NCI-H526 treated with DMSO at 0.1 percent for 48 hours (cell line): Measurements from ENCODE around the gene M6PR.
A peak's percentile ranks its signal among the peaks of the same experiment; 100 is the strongest.
"Not testable (repeated sequence)": the region's sequence is repeated elsewhere in the genome, so short reads cannot be mapped to it uniquely, and the experiment has no call there.

ENCODE experiments used
- DNase-seq: peaks from one replicate; lab custom pipeline; 2025; lab: John Stamatoyannopoulos, UW

The M6PR gene

DNA sequence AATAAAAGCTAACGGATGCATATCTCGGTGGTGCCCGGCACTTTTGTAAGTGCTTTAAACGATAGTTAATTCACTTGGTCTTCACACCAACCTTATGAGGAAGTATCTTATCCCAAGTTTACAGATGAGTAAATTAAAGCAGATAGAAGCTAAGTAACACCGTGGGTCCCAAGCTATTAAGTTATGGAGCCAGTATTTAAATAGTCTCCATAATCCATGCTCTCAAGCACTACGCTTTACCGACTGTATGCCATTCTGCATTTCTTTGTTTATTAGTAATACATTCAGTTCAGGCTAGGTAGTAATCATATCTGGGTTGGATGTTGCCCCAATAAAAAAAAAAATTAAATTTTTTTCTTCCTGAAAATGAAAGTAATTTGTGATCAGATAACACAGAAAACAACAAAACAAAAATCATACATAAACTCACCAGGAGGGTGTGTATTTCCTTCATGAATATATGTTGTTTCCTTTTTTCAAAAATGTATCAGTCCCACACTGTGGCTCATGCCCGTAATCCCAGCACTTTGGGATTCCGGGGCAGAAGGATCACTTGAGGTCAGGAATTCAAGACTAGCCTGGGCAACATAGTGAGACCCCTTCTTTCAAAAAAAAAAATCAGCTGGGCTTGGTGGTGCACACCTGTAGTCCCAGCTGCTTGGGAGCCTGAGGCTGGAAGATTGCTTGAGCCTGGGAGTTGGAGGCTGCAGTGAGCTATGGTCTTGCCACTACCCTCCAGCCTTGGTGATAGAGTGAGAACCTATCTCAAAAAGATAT is 1.4 kb upstream of the M6PR start:
- DNase-seq: no peak

DNA sequence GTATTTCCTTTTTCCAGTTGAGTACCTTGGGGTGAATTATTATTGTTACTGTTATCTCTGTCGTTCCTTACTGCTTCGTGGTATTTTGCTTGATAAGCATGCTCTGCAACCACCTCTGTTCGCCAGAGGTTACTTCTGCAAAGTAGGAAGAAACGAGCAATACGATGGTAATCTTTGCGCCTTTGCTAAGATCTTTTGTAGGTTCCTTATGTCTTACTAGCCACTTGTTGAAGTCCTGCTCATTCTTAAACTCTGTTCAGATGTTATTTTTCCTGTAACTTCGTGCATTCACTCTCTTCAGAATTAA is 729 bp upstream of the M6PR start:
- no peak for DNase-seq

DNA sequence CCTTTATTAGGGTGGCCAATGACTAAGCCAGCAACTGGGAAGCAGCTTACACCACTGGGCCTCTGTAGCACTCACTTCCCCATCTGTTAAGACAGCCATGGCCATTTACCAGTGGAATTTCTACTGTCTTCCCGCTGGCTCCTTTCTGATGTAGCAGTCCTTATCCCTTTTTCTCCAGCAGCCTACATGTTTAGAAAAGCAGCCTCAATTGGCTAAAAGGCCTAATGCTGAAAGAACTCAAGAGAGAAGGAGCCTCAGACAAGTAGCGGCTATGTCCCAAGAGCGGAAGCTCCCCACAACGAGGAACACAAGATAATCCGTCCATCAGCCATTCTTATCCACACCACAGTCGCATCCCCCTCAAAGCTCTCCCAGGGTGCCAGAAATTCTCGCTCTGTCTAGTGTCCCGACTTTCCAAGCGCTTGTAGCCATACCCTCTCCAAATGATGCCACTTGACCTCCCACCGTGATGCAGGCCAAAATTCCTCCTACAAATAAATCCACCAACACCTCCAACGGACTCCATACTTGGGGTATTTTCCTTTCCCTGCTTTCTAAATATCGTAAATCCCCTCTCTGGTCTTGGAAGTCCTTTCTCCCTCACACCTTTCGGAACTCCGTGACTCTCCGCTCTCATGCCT is 624 bp downstream of the M6PR start:
- no peak for DNase-seq

DNA sequence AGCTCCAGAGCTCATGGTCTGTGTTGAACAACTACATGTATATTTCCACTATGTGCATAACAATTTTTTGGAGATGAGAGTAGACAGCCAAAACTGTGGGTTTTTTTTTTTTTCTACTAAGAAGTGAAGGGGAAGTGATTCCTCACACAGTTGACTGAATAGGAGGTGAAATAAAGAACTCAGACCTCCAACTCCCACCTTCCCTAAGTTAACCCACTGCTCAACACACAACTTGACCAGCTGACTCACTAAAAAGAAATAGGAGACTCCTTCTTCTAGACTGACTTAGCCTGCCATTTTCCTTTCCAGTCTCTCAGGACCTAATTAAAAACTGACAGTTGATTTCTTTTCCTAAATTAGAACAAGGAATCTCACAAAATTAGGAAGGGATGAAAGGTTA is 1.7 kb downstream of the M6PR start:
- no peak for DNase-seq

DNA sequence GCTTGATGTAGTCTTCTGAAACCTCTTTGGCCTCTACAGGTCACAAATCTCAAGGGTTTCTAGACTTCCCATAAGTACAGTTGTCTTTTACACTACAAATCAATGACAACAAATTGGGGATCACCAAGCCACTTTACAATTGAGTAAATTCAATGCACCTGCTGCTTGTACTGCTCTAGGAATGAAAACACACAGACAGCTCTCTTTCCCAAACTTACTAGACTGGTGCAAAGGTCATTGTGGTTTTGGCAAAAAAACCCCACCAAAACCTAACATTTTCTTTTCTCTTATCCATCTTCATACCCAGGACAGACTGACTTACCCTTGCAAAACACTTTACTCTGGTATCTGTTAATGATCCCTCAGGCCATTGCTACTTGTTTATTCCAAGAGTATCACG is 2.7 kb downstream of the M6PR start:
- no peak for DNase-seq

DNA sequence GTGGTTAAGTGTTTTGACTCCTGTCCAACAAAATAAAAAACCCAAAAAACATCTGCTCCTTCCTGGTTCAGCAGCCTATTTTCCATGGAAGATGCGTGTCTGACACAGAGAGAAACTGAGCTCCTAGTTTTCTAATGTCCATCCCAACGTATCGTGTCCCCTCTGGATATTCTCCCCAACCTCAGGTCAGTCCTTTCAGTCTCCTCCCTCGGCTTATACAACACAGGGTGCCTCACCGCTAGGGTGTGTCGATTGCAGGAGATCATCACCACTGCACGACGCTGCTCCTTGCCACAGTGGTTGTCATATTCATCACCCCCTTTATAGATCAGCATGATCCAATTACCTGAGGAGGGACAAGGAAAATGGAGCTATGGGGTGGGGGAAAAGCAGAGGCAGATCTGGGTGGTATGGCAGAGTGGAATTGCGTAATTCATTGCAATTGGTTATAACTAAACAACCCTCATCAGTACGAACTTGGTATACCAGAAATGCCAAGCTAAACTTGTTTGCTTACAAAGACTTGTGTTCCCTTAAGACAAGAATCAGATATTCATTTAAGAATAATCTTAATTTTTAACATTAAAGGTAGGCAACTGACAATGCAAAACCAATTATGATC is 5.8 kb downstream of the M6PR start:
- DNase-seq: no peak

DNA sequence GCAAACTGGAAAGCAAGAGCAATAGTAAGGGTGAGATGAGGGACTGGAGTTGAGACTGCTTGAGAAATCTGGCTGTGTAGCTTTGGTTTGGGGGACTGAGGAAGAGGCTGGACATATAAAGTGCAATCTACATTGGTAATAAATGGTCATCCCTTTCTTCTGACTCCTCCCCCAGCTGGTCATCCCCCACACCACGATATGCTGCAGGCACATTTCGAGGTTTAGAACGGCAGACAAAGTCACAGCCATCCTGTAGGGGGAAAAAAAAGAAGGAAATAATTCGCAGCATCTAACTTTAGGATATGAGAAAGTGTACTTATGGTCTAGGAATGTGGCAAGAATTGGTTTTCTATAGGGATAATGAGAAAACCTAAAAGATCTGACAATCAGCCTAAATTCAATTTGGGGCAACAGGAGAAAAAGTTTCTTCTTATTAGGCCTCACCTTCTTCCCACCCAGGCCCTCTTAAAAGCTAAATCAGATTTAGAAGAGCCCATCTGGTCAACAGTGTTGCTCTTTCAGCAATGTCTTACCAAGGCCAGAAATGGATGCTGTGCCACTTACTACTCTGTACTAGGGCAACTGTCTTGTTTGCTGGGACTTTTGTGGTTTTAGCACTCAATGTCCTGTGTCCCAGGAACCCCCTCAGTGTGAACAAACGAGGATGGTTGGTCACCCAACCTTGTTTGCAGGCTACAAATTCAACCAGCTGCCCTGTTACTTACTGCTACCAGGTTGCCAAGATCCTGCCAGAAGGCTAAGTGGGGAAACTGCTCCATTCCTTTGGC is 7.6 kb downstream of the M6PR start:
- DNase-seq: no peak

DNA sequence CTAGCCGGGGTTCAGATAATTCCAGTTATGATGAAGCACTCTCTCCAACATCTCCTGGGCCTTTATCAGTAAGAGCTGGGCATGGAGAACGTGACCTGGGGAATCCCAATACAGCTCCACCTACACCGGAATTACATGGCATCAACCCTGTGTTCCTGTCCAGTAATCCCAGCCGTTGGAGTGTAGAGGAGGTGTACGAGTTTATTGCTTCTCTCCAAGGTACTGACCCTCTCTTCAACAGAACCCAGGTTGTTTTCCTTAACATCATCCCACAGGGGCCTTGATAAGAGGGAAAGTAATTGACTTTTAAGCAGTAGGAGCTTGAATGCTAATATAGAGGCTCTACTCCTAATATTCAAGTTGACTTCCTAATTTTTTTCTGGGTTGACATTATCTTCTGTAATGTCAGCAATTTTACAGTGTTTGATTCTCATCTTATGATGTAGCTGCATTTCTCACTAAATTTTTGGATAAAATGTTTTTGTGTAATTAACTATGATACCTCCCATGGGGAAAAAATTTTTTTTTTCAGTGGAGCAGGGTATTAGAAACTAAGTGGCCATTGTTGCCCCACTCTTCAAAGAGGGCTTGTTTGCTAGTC is 11.5 kb downstream of the M6PR start:
- not testable (repeated sequence) for DNase-seq

DNA sequence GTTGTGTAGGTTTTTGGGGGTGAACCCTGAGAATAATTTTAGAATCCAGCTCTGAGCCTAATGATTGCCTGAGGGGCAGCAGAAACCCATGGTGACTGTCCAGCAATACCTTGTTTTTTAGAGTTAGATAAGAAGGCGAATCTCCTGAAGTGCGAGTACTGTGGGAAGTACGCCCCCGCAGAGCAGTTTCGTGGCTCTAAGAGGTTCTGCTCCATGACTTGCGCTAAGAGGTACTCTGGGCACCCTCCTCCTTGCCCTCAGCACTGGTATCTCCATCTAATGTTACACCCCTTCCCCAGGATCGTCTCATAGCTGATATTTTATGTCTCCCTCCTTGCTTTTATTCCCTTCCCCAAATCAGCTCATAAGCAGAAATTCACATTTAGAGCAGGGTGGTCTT is 12.7 kb downstream of the M6PR start:
- no peak for DNase-seq

DNA sequence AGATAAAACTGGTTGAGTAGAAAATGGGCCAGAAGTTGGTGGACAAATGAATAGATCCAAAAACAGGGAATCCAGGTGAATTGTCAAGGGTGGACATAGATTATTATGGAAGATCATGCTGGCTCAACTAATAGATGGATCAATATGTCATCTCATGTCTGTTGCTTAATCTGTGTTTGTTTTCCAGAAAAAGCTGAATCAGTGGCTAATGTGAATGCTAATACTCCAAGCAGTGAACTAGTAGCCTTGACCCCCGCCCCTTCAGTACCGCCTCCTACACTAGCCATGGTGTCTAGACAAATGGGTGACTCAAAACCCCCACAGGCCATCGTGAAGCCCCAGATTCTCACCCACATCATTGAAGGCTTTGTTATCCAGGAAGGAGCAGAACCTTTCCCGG is 15.4 kb downstream of the M6PR start:
- DNase-seq: not testable (repeated sequence)

DNA sequence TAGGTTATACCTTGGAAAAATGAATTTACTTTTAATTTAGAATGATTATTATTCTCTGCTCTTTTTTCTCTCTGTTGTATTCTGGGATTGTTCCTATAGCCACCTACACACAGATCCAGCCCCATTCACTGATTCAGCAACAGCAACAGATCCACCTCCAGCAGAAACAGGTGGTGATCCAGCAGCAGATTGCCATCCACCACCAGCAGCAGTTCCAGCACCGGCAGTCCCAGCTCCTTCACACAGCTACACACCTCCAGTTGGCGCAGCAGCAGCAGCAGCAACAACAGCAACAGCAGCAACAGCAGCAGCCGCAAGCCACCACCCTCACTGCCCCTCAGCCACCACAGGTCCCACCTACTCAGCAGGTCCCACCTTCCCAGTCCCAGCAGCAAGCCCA is 17.0 kb downstream of the M6PR start:
- DNase-seq: not testable (repeated sequence)

DNA sequence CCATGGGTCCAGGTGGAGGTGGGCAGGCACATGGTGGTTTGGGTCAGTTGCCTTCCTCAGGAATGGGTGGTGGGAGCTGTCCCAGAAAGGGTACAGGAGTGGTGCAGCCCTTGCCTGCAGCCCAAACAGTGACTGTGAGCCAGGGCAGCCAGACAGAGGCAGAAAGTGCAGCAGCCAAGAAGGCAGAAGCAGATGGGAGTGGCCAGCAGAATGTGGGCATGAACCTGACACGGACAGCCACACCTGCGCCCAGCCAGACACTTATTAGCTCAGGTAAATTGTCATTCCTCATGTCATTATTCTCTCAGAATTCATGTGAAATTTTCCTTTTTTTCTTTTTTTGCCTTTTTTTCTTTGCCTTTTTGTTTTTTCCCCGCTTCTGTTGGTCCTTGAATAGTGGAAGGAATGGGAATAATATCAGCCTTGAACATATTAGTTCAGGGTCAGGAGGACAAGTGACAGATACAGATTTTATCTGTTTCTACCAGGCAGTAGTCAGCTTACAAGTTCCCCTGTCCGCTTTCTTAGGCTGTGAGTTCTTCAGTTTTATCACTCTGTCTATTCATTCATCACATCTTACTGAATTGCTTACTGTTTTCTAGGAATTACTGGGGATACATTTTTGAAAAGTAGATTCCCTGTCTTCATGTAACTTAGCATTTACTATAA is 18.7 kb downstream of the M6PR start:
- DNase-seq: not testable (repeated sequence)

DNA sequence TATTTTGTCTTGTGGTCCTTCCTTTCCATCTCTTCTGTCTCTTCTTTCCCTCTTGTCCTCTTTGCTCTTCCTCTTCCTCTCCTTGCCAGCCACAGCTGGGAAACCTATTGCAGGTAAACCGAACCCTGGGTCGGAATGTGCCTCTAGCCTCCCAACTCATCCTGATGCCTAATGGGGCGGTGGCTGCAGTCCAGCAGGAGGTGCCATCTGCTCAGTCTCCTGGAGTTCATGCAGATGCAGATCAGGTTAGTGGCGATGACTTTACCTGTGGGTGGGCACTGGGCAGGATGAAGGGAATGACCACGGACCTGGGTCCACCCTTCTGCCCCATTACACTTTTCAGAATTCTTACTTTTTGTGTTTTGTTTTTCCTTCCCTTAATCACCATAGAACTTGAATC is 26.9 kb downstream of the M6PR start:
- no peak for DNase-seq

DNA sequence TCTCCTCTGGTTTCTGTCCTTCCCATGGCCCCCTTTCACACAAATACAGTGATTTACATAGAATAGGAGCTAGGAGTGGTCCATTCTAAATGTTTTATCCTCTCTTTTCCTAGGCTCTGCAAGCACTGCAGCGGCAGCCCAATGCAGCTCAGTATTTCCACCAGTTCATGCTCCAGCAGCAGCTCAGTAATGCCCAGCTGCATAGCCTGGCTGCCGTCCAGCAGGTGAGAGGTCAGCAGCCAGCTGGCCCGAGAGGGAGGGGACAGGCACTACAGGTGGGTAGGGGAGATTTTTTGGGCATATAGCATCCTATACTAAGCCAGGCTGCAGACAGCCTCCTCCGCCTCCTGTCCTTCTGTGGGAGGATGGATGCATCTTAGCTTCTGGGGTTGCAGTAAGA is 29.8 kb downstream of the M6PR start:
- DNase-seq: not testable (repeated sequence)

DNA sequence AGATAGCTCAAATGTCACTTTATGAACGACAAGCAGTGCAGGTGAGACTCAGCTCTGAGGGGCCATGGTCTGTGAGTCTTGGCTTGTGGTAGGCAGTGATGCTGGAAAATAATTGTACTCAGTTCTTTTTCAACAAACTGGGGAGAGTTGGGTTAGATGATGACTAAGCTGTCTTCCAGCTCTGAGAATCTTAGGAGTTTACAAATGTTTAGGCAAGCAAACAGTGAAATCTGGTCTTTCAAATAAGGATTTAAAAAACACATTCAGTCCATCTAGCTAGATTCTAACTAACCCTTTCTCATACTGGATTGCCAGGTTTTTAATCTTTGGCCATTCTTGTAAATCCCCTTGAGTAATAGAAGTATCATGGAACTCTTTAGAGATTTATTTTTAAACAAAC is 31.7 kb downstream of the M6PR start:
- no peak for DNase-seq

DNA sequence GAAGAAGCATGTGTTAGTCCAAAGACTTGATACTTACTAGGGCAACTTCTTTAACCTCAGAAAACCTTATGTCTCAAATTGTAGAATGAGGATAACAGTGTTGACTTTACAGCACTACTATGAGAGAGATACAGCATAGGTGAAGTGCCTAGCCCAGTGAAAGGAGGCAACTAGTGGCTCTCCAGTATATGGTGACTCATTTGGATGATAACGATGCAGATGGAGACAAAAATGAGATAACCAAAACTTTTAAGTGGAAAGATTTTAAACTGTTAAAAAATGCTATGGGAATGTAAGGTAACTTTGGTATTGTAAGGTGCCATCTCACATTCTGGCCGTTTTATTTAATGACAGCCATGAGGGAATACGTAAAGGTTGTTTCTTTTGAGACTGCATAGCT is 32.4 kb downstream of the M6PR start:
- DNase-seq: no peak

DNA sequence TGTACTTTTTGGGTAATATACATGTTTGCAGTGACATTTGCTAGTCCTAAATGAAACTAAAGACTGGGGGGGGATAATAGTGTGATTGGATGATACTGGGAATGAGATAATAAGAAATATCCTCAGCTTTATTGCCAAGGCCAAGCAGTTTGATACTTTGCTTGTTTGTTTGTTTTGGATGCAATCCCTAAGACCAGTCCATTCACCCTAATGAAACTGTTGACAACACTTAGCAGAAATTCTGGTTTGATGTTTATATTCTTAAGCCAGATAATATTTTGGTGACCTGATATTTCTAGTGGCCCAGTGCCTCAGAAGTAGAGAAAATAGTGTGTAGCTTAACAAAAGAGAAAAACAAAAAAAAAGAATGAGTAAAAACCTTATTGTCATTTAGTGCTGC is 33.3 kb downstream of the M6PR start:
- no peak for DNase-seq

DNA sequence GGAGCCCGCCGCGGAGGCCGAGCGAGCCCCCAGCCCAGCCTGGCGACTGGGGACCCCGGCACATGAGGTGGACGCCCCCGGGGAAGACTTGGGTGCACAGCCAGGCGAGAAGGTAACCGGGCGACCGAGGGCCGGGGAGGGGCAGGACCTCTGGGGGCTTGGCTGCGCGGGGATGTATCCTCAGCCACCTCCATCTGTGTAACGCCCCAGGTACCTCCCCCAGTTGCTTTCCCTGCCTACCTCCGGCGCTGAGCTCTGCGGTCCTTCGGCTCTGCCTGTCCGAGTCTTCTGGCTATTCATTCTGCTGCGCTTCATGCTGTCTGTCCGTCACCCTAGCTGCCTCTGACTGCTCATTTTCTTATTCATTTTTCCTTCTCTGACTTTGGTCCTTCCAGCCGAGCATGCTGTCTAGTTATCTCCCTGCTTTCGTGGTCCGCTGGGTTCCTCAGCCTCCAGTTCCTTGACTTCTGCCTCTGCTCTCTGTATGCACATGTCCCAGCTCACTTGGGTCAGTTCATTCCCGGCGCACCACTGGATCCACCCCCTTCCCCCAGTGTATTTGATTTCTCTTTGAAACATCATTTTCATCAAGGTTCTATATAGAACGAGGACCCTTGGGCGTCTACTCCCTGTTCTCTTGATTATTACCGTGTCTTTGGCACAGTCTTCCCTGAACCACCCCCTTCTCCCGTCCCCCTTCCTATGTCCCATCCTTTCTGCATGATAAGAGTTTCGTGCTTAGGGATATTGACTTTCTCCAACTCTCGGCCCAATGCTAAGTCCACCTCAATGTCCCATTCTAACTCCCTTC is 34.5 kb downstream of the M6PR start:
- peak; percentile 73 for DNase-seq

DNA sequence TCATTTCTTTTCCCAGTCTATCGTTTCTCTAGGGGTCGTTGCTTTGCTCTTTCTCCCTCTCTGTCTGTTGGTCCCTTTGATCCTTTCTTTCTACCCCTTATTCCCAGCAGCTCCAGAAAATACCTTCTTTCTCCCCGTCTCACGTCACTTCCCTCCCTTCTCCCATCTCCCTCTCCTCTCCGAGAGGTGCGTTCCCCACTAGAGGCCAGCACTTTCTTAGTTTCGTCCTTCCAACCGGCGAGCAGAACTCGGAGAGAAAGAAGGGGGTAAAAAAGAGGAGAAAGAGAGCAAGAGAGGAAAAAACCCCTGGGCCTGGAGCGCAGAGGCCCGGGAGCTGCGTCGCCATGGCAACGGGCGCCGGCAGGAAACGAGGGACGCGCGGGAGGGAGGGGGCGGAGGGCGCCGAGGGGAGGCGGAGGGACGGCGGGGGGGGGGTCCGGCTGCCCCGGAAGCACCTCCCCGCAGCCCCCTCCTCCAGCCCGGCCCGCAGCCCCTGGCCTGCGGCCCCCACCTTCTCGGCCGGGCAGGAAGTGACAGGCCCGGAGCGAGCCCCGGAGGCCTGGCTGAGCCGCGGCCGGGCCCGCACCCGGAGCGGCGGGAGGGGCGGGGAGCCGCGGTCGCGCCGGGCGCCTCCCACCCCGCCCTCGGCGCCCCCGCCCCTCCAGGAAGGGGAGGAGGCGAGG is 35.3 kb downstream of the M6PR start, which contains the start of gene PHC1:
PHC1 (plus strand) TSS at position 477 of the 683 bp plus-strand sequence. CDS start 3,169 bp downstream, outside the sequence.
- DNase-seq: peak; percentile 68

DNA sequence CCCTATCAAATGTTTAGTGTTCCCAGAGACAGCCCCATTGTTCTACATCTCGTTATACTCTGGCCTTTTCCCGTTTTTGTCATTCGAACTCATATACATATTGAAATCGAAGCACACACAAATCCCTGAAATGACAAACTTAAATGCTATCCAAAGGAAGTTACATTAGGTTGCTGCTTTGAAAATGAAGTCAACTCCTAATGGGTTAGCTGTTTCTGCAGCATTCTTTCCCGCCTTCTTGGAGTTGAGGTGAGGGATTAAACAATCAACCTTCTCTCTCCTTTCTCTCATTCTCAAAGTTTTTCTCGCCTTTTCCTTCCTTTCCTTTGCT is 35.8 kb downstream of the M6PR start:
- peak; percentile 59 for DNase-seq
